ENCODE data around the gene P2RY14. TPM values are rescaled to one million over a fixed set of nuclear protein-coding genes. Genes with fewer than 3 reads are reported as not detected.
"Not testable (repeated sequence)": the region's sequence is repeated elsewhere in the genome, so short reads cannot be mapped to it uniquely, and the experiment has no call there.

P2RY14 gene
- total RNA-seq, 4 donors from 2014 or later: 3.0 to 14.2 (median 12.4) TPM

- DNase-seq (ENCODE audit: extremely low spot score): no peak
- TF ChIP-seq EP300 (IDR thresholded peaks at IDR 0.05) (no peak), POLR2A (IDR thresholded peaks at IDR 0.05; ENCODE audit: low read depth) (no peak), POLR2AphosphoS5 (IDR thresholded peaks at IDR 0.05) (no peak)
- TF ChIP-seq, protein P1, sequence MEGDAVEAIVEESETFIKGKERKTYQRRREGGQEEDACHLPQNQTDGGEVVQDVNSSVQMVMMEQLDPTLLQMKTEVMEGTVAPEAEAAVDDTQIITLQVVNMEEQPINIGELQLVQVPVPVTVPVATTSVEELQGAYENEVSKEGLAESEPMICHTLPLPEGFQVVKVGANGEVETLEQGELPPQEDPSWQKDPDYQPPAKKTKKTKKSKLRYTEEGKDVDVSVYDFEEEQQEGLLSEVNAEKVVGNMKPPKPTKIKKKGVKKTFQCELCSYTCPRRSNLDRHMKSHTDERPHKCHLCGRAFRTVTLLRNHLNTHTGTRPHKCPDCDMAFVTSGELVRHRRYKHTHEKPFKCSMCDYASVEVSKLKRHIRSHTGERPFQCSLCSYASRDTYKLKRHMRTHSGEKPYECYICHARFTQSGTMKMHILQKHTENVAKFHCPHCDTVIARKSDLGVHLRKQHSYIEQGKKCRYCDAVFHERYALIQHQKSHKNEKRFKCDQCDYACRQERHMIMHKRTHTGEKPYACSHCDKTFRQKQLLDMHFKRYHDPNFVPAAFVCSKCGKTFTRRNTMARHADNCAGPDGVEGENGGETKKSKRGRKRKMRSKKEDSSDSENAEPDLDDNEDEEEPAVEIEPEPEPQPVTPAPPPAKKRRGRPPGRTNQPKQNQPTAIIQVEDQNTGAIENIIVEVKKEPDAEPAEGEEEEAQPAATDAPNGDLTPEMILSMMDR (IDR thresholded peaks at IDR 0.05): no peak
- Histone ChIP-seq H3K4me3 (peak overlapping the region in 3 of 4 donors; percentile 1 to 30 (median 10)), H3K4me1 (peaks cover 3 to 39% (median 29%) of the 10 kb centered on the region in 4 donors), H3K36me3 (no peaks in the 10 kb centered on the region), H3K9me3 (no peaks in the 10 kb centered on the region), H3K27me3 (no peaks in the 10 kb centered on the region), H3K27ac (replicated peaks in 1 of 4) (peak overlapping the region; percentile 8 to 48 (median 30))
- intact Hi-C loops (cut with DNase I): no loop called here
- WGBS: 53% methylated on average over 3 of the region's 3 CpGs
Observed at GRCh38 chr3:151248772-151249337, 29.5 kb downstream of the P2RY14 start.

GRCh38 chr3:151242006-151242405 is 36.3 kb downstream of the P2RY14 start:
- H3K4me3 ChIP-seq; H3K27me3 ChIP-seq; DNase-seq (ENCODE audit: extremely low spot score); intact Hi-C loops (cut with DNase I); H3K9me3 ChIP-seq; H3K4me1 ChIP-seq; H3K36me3 ChIP-seq; H3K27ac ChIP-seq (replicated peaks in 1 of 4): not testable (repeated sequence)
- WGBS: 100% methylated on average over 3 of the region's 18 CpGs

DNA sequence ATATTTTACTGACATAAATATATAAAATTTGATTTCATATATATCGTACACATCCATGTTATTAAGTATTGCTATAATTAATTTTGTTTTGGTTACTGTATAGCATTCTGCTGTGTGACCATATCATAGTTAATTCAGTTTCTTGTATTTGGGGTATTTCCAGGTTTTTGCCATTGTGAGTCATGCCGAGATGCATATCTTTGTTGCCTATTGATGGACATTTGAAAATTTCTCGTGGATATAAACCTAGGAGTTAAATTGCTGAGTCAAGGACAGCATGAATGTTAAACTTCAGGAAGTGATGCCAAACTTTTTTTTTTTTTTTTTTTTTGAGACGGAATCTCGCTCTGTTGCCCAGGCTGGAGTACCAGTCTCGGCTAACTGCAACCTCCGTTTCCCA is 41.6 kb downstream of the P2RY14 start:
- intact Hi-C loops (cut with DNase I): no loop called here
- DNase-seq (ENCODE audit: extremely low spot score): no peak
- WGBS: 85% methylated on average over 7 of the region's 7 CpGs
- TF ChIP-seq POLR2AphosphoS5 (IDR thresholded peaks at IDR 0.05) (no peak), EP300 (IDR thresholded peaks at IDR 0.05) (no peak), POLR2A (IDR thresholded peaks at IDR 0.05; ENCODE audit: low read depth) (no peak)
- TF ChIP-seq, protein P1 (IDR thresholded peaks at IDR 0.05): no peak
- Histone ChIP-seq H3K27me3 (no peaks in the 10 kb centered on the region), H3K9me3 (no peaks in the 10 kb centered on the region), H3K4me3 (no peak overlapping the region), H3K4me1 (peaks cover 0 to 38% (median 28%) of the 10 kb centered on the region in 4 donors), H3K27ac (replicated peaks in 1 of 4) (peak overlapping the region in 1 of 4 donors; percentile 30), H3K36me3 (no peaks in the 10 kb centered on the region)

- DNase-seq (ENCODE audit: extremely low spot score): no peak
- no peaks in the 10 kb centered on the region for H3K9me3 ChIP-seq
- TF ChIP-seq EP300 (IDR thresholded peaks at IDR 0.05) (no peak), POLR2A (IDR thresholded peaks at IDR 0.05; ENCODE audit: low read depth) (no peak), POLR2AphosphoS5 (IDR thresholded peaks at IDR 0.05) (peak in 1 of 2 donors; percentile 22)
- TF ChIP-seq, protein P1 (IDR thresholded peaks at IDR 0.05): no peak
- 40% methylated on average over 2 of the region's 2 CpGs for WGBS
- H3K4me3 ChIP-seq: no peak overlapping the region
- intact Hi-C loops (cut with DNase I): no loop called here
- H3K27me3 ChIP-seq: no peaks in the 10 kb centered on the region
- H3K36me3 ChIP-seq: no peaks in the 10 kb centered on the region
- peak overlapping the region in 2 of 4 donors; percentile 27 to 30 for H3K27ac ChIP-seq (replicated peaks in 1 of 4)
- peaks cover 0 to 38% (median 28%) of the 10 kb centered on the region in 4 donors for H3K4me1 ChIP-seq
Observed at GRCh38 chr3:151236316-151236715, 42.0 kb downstream of the P2RY14 start.

GRCh38 chr3:151234825-151235224 is 43.5 kb downstream of the P2RY14 start:
- H3K36me3 ChIP-seq: no peaks in the 10 kb centered on the region
- no peaks in the 10 kb centered on the region for H3K9me3 ChIP-seq
- H3K4me1 ChIP-seq: peaks cover 0 to 42% (median 28%) of the 10 kb centered on the region in 4 donors
- intact Hi-C loops (cut with DNase I): no loop called here
- TF ChIP-seq POLR2AphosphoS5 (IDR thresholded peaks at IDR 0.05) (no peak), EP300 (IDR thresholded peaks at IDR 0.05) (no peak), POLR2A (IDR thresholded peaks at IDR 0.05; ENCODE audit: low read depth) (no peak)
- TF ChIP-seq, protein P1 (IDR thresholded peaks at IDR 0.05): no peak
- H3K4me3 ChIP-seq: no peak overlapping the region
- 90% methylated on average over 6 of the region's 6 CpGs for WGBS
- H3K27ac ChIP-seq (replicated peaks in 1 of 4): peak overlapping the region in 1 of 4 donors; percentile 30
- H3K27me3 ChIP-seq: no peaks in the 10 kb centered on the region
- no peak for DNase-seq (ENCODE audit: extremely low spot score)

Measured in esophagus muscularis mucosa (tissue), 4 donors.